Hematopoietic multipotent progenitor cell treated with erythropoietin and hydrocortisone succinate and interleukin-3 and kit ligand, for 4 days (in vitro differentiated cells): ENCODE measurements around the gene DKK3.

Experiments
- DNase-seq: peaks from one replicate; pipeline ENCODE4 v3.0.0-alpha.2; 2015

DKK3 gene

DNA sequence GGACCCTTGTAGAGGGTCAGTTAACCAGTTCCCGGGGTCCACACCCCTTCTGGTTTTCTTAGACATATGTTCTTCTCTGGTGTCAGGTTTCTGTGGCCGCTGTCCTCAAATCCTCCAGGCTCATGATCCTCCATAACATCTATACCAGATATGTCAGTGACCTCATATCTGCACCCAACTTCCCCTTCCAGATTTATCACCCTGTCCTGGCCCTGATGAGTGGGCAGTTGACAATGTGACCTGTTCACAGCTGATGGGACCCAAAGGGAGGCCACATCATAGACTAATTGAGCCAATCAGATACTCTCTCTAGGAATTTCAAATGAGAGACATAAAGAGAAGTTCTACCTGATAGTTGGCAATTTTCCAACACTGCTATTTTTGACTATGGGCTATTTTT is 5.1 kb downstream of the DKK3 start:
- DNase-seq: no peak

- DNase-seq: no peak
These were observed 7.2 kb downstream of the DKK3 start for GRCh38 chr11:12001186-12001585.

DNA sequence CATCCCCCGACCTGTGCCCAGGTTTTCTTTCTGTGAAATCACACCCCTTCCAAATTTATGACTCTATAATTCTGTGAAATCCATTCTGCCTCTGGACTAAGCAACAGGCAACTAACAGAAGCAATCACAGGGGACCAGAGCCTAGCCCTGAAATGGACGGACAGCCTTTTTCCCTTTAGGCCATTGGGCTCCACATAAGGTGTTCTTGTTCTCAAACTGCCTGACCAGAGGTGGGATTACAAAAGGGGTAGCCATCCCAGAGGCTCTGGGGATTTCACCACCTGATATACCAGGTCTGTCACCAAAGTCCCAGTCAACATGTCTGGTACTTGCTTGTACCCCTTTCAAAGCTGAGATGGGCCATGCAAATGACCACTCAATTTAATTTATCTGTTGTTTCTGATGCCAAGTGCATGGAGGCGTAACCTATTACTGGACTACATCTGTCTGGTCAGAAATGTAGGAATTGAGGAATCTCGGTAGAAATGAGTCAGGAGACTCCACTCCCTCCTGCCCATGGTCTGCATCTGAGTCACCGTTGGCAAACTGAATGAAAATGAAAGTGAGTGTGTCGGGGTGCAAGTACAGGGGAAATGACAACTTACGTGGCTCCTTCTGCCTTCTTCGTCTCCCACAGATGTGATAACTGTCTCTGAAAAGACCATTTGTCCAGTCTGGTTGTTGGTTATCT is 10.2 kb downstream of the DKK3 start:
- no peak for DNase-seq

DNA sequence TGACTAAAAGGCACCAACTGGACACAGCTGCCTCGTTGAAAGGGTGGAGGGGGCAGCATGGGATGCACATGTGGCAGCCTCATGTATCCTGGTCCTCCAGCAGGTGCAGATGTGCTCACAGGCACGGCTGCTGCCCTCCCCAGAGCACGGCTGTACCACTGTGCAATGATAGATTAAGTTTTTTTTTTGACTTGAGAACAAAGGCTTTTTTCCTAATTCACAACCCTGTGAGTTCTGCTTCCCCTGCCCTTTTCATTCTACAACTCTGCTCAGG is 11.4 kb downstream of the DKK3 start:
- no peak for DNase-seq

DNA sequence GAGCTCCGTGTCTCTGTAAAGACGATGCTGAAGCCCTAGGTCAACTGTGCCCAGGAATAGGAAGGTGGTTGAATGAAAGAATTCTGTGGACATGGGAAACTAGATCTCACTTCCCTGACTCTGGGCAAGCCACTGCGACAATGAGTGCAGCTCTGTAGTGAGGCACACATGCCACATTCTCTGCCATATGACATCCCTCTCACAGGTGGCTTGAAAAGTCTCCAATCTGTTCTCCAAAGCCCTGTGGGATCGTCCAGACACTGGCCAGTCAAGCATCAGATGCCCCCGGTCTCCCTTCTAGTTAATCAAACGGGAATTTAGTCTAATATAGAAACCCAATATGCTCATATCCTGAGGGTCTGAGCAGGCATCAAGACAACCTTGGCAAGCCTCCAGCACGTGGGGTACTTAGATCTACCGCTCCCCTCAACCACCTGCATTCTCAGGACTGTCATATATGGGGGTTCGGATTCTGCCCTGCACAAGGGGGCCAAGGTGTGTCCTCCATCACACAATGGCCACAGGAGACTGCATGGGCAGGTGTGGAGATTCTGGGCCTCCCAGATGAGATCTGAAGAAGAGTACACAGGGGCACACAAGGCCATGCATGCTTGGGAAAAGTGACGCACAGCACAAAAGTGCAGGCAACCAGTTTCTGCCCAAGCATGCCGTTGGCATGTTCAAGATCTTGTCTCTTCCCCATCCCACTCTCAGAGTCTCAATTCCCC is 11.9 kb downstream of the DKK3 start:
- no peak for DNase-seq

- DNase-seq: no peak
These were observed 12.8 kb downstream of the DKK3 start for GRCh38 chr11:11995601-11996000.

GRCh38 chr11:11993839-11994238 is 14.6 kb downstream of the DKK3 start:
- DNase-seq: no peak

GRCh38 chr11:11992257-11993212 is 15.9 kb downstream of the DKK3 start:
- DNase-seq: no peak

DNA sequence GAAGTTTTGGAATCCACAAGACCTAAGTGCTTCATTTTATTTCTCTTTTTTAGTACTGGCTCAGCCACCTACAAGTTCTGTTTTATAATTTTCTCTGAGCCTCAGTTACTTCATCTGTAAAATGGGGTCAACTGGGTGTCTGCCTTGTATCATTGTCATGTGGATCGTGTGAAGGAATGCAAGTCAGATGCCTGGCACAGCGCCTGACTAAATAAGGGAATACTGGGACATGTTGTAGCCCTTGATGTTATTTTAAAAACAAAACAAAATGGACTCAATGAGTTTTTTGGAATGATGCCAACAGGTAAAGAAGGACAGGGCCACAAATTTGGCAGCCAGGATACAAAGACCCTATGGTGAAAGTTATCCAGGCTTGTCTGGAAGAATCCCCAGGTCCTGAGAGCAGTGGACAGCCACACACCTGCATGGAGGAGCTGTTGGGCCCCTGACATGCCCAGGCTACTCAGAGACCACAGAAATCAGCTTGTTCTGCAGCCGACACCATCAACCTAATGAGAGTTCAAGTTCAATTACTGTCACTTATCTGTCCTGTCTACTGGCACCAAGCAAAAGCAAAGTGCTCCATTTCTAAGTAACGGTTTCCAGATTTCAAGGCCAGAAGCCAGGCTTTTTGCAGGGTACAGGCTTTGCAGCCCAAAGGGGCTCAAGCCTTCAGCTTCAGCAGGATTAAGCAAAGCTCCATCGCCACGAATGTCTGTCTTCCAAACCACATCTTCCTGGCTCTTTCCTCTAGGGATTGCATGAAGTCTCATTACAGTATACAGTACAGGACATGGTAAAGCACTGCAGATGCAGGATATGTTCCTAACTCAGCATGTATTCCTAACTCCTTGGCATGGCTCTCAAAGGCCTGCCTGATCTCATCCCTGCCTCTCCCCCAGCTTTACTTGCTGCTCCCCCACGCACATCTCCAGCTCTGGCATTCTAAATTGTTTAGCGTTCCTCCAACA is 18.4 kb downstream of the DKK3 start:
- DNase-seq: no peak

DNA sequence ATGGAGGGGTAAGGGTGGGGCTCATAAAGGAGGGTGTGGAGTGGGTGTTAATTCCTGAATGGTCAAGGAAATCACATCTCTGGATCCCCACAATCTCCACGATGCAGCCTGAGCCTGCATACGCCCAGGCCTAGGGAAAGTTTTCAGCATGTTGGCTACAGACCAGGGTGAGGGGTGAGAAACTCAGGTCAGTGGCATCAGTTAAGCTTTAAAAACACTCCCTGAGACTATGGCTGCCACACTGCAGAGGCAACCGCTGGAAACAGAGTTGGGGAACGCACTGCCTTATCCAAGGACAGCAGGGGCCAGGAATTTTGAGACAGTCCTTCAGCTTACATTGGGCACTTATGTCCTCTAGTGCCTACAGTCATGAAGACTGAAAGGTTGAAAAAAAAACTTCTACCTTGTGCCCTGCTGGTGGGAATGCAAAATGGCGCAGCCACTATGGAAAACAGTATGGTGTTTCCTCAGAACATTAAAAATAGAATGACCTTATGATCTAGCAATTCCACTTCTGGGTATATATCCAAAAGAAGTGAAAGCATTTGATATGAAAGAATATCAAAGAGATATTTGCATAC is 19.7 kb downstream of the DKK3 start:
- DNase-seq: no peak

DNA sequence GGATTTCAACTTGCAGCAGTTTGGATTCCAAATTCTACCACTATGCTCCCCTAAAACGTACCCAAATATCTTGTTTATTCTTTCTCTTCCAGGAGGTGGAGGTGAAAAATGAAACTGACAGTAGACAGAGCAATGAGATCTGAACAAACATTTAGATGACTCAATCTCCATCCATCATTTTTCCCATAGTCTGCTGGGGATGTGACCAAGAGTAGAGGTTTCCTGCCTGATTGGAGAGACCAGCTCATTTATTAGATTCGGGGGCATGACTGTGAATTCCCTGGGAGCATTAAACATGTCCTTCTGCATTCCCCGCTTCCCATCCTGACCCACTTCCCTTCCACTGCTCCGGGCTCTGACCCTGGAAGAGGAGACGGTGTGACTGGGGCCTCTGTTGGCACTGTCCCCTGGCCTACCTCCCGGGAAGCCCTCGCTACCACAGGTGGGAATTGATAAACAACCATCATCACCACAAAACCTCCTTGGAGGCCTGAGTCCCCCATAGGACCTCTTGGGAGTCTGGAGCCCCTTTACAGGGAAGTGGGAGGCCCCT is 20.3 kb downstream of the DKK3 start:
- no peak for DNase-seq

DNA sequence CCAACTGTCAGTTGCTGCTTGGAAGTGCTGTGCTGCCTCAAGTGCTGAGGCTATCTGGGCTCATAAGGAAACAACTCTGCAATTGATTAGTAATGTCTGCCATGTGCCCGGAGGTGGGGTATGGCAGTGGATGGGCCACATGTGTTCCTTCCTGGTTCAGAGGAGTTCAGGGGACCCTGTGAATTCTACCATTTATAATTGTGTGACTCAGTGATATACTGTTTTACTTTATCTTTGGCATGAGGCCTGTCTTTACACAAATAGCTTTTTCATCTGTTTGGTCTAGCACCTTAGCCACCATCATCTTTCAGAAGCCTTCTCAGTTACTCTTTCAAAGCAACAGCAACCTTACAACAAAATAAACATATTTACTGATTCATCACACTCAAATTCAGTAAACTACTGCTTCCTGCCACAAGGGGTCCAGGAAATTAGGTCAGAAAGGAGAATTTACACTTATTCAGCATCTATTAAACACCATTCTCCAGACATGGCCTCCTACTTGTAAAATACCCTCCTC is 20.9 kb downstream of the DKK3 start:
- DNase-seq: peak; percentile 33

- no peak for DNase-seq
These were observed 22.2 kb downstream of the DKK3 start for GRCh38 chr11:11985954-11986949.

- DNase-seq: no peak
These were observed 23.3 kb downstream of the DKK3 start for GRCh38 chr11:11985016-11985715.

DNA sequence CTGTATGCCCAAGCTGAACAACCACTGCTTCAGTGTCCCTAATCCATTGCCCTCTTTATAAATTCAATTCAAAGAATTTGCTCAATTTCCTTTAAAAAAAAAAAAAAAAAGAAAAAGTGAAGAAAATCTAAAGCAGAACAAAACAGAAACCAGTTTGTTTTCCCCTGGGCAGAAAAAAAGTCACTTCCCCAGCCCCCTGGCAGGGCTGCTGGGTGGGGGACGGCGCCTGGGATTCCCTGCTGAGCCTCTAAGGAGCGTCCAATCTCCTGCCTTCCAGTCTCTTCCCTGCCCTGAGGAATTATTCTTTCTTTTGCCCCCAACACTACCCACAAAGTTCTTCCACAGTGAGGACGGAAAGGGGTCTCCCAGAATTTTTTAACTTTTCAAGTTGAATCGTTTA is 23.9 kb downstream of the DKK3 start:
- DNase-seq: no peak

GRCh38 chr11:11983427-11983826 is 25.0 kb downstream of the DKK3 start:
- no peak for DNase-seq

- DNase-seq: no peak
These were observed 25.5 kb downstream of the DKK3 start for GRCh38 chr11:11982975-11983374.

DNA sequence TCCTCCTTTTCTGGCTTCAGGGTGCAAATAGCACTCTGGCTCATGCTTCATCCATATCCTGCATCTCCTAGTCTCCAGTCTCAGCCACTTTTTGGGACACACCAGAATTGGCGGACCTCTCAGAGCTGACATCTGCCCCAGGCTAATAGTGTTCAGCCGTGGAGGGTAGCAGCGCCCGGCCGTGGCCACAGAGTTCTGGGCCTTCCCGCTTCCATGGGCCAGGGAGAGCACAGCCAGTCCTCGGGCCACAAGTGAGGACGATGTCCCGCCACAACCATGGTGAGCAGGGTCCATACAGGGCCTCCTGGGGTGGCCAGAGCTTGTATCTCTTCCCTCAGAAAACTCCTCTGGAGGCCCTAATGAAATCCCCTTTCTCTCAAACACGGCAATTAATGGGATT is 26.0 kb downstream of the DKK3 start:
- no peak for DNase-seq

- DNase-seq: no peak
These were observed 26.6 kb downstream of the DKK3 start for GRCh38 chr11:11981840-11982239.

DNA sequence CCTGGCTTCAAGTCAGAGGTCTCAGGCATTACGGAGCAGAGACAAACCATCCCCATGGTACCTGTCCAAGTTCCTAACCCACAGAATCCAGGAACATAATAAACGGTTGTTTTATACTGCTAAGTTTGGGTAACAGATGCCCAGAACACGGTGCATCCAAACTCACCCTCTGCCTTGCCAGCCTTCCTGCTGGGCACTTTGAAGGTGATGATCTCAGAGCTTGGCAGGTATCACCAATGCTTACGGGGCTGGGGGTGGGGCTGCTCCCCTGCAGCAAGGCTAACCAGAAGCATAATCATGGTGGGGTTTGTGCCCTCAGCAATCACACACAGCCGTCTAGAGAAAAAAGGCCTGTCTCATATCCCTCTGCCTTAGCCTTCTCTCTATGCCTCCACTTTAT is 27.1 kb downstream of the DKK3 start:
- no peak for DNase-seq
